ENCODE results near the gene TPM1. TPM values are rescaled to one million over a fixed set of nuclear protein-coding genes. Genes with fewer than 3 reads are reported as not detected.
"Not testable (repeated sequence)": the region's sequence is repeated elsewhere in the genome, so short reads cannot be mapped to it uniquely, and the experiment has no call there.

TPM1 gene
- total RNA-seq (ENCODE audit: unreplicated experiment) = 255 TPM
- long read RNA-seq, transcript TPM1-208 (8 exons, 943 nt) = major isoform, 21 of 104 reads
- long read RNA-seq, transcript TPM1-203 (8 exons, 1,160 nt) = minor isoform, 8 of 104 reads
- long read RNA-seq, partial matches to known transcripts = 14 of 104 reads
- long read RNA-seq, other reads (novel, unspliced or antisense) = 52 of 104 reads

DNA sequence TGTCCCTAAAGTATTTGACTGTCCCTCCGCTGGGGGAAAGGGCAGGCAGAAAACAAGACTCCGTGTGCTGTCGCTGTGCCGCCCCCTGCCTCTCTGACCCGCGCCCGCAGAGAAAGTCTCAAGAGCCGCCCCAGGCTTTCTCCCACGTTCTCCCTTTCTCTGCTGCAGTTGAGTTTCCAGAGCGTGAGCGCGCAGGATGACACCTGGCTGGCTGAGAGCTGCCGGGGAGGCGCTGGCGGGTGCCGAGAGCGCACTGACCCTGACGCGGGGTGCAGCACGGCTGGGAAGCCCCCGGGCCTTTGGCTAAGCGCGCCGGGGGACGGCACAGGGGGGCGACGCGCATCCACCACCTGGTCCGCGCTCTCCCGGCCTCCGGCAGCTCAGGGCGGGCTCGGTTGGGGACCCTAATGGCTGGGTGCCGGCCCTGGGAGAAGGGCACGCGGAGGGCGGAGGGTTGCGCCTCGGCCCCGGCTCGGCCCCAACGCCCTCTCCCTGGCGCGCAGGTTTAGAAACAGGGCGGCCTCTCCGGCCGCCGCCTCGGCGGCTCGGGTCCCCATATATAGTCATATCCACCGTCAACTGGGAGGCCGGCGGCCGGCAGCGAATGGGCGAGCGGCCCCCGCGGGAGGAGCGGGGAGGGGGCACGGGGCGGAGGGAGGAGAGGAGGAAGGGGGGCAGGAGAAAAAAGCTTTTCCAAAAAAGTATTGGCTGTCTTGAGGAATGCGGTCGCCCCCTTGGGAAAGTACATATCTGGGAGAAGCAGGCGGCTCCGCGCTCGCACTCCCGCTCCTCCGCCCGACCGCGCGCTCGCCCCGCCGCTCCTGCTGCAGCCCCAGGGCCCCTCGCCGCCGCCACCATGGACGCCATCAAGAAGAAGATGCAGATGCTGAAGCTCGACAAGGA is at the start of gene TPM1:
Gene TPM1, plus strand, starts transcription at position 774 of the 903 bp plus-strand sequence. Its CDS starts 83 bp downstream, at position 857.
- peaks cover 11% of the 10 kb centered on the region for H3K4me1 Mint-ChIP-seq (ENCODE audit: low read depth, unreplicated experiment)
- peak within 1 kb of the TSS; percentile 89 for H3K4me3 Mint-ChIP-seq (ENCODE audit: unreplicated experiment)
- H3K9me3 Mint-ChIP-seq (ENCODE audit: unreplicated experiment) = peaks cover 2% of the 10 kb centered on the region
- H3K27me3 Mint-ChIP-seq (ENCODE audit: unreplicated experiment) = peaks cover 12% of the 10 kb centered on the region
- H3K36me3 Mint-ChIP-seq (ENCODE audit: unreplicated experiment) = no peaks in the 10 kb centered on the region
- TF ChIP-seq, protein P1, sequence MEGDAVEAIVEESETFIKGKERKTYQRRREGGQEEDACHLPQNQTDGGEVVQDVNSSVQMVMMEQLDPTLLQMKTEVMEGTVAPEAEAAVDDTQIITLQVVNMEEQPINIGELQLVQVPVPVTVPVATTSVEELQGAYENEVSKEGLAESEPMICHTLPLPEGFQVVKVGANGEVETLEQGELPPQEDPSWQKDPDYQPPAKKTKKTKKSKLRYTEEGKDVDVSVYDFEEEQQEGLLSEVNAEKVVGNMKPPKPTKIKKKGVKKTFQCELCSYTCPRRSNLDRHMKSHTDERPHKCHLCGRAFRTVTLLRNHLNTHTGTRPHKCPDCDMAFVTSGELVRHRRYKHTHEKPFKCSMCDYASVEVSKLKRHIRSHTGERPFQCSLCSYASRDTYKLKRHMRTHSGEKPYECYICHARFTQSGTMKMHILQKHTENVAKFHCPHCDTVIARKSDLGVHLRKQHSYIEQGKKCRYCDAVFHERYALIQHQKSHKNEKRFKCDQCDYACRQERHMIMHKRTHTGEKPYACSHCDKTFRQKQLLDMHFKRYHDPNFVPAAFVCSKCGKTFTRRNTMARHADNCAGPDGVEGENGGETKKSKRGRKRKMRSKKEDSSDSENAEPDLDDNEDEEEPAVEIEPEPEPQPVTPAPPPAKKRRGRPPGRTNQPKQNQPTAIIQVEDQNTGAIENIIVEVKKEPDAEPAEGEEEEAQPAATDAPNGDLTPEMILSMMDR (IDR thresholded peaks at IDR 0.05; ENCODE audit: partially characterized antibody, unreplicated experiment) = no peak
- peak; percentile 70 for DNase-seq
- H3K27ac Mint-ChIP-seq (ENCODE audit: unreplicated experiment) = no peak within 1 kb of the TSS

DNA sequence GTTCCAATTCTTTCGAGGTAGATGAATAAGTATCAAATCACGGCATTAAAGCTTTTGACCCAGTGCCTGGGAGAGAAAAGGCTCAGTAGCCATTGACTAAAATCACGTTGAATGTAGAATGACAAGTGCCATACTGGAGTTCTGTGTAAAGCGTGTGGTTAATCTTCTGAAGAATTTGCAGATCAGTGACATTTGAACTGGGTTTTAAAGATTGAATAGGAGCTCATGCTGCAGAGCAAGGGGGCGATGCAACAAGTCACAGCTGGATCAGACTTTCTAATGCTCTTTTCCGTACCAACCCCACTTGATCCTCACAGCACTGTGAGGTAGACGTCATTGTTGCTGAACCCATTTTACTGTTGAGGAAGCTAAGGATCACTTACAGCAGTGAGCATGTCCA is 49.5 kb upstream of the TPM1 start:
- no peaks in the 10 kb centered on the region for H3K4me1 Mint-ChIP-seq (ENCODE audit: low read depth, unreplicated experiment)
- no peak for DNase-seq
- no peak overlapping the region for H3K27ac Mint-ChIP-seq (ENCODE audit: unreplicated experiment)
- no peaks in the 10 kb centered on the region for H3K9me3 Mint-ChIP-seq (ENCODE audit: unreplicated experiment)
- TF ChIP-seq, protein P1 (IDR thresholded peaks at IDR 0.05; ENCODE audit: partially characterized antibody, unreplicated experiment) = no peak
- H3K27me3 Mint-ChIP-seq (ENCODE audit: unreplicated experiment) = no peaks in the 10 kb centered on the region
- H3K36me3 Mint-ChIP-seq (ENCODE audit: unreplicated experiment) = no peaks in the 10 kb centered on the region
- H3K4me3 Mint-ChIP-seq (ENCODE audit: unreplicated experiment) = no peak overlapping the region

DNA sequence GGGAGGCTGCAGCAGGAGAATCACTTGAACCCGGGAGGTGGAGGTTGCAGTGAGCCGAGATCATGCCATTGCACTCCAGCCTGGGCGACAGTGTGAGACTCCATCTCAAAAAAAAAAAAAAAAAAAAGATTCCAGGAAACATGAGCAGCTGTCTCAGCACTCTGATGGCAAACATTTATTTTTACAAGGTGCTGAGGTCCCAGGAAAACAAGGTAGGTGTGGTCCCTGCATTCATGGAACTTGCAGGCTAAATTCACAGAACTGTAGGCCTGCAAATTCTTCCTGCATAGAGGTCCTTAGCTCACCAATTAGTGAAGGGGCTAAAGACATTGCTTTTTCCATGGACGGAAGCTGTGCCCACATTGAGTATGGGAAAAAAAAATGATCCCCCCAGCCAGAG is 48.9 kb upstream of the TPM1 start:
- not testable (repeated sequence) for H3K9me3 Mint-ChIP-seq (ENCODE audit: unreplicated experiment); H3K36me3 Mint-ChIP-seq (ENCODE audit: unreplicated experiment); H3K27ac Mint-ChIP-seq (ENCODE audit: unreplicated experiment); DNase-seq; H3K4me3 Mint-ChIP-seq (ENCODE audit: unreplicated experiment); H3K4me1 Mint-ChIP-seq (ENCODE audit: low read depth, unreplicated experiment); H3K27me3 Mint-ChIP-seq (ENCODE audit: unreplicated experiment)

DNA sequence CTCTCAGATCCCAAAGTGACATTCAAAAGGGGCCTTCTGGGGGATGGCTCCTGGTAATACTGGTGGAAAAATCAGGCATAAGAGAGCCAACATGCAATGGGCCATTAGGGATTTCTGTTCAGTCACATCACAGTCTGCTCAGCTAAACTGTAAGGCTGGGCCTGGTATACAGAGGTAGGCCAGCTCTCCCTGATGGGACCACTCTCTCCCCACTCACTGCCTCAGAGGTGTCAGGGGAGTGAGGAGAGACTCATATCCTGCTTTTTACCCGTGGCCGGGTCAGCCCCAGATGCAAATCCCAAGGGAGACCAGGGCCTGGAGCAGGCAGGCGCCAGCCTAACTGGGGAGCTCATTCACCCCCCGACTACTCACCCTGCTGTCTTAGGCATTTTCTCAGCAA is 48.1 kb upstream of the TPM1 start:
- TF ChIP-seq, protein P1 (IDR thresholded peaks at IDR 0.05; ENCODE audit: partially characterized antibody, unreplicated experiment) = no peak
- DNase-seq = no peak
- no peaks in the 10 kb centered on the region for H3K4me1 Mint-ChIP-seq (ENCODE audit: low read depth, unreplicated experiment)
- H3K36me3 Mint-ChIP-seq (ENCODE audit: unreplicated experiment) = no peaks in the 10 kb centered on the region
- no peak overlapping the region for H3K27ac Mint-ChIP-seq (ENCODE audit: unreplicated experiment)
- no peaks in the 10 kb centered on the region for H3K9me3 Mint-ChIP-seq (ENCODE audit: unreplicated experiment)
- peaks cover 1% of the 10 kb centered on the region for H3K27me3 Mint-ChIP-seq (ENCODE audit: unreplicated experiment)
- H3K4me3 Mint-ChIP-seq (ENCODE audit: unreplicated experiment) = no peak overlapping the region

DNA sequence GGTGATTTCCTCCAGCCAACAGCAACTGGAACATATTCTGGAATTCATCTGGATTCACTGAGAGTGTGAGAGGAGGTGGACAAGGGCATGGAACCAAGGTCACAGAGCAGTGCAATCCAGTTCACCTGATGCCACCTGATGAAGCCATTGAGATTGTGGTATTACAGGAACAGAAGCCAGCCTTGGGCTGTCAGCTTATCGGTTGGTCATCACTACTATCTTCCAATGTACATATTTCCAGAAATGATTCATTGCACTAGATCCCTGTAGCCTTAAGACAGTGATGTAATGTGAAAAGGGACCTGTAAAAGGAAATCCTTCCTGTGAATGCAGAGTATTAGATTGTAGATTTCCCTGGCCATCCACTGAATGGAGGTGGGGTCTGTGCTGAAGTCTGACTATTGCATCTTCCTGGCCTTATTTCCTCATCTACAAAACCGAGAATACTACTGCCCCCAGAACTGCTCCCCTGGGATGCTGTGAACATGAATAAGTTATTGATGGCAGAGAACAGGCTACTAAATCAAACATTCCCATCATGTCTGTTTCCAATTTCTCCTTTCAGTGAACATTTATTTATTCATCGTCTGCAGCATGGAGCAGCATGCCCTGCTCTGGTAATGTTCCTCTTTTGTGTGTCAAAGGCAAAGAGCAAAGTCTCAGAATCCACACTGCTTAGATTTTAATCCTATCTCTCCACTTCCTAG is 47.4 kb upstream of the TPM1 start:
- Mint-ChIP-seq H3K27ac (ENCODE audit: unreplicated experiment) (no peak overlapping the region), H3K4me3 (ENCODE audit: unreplicated experiment) (no peak overlapping the region), H3K36me3 (ENCODE audit: unreplicated experiment) (no peaks in the 10 kb centered on the region), H3K27me3 (ENCODE audit: unreplicated experiment) (peaks cover 1% of the 10 kb centered on the region), H3K9me3 (ENCODE audit: unreplicated experiment) (no peaks in the 10 kb centered on the region), H3K4me1 (ENCODE audit: low read depth, unreplicated experiment) (no peaks in the 10 kb centered on the region)
- TF ChIP-seq, protein P1 (IDR thresholded peaks at IDR 0.05; ENCODE audit: partially characterized antibody, unreplicated experiment) = no peak
- no peak for DNase-seq

All from glutamatergic neuron (in vitro differentiated cells).